Measurements from ENCODE around the gene FN3K.

DNA sequence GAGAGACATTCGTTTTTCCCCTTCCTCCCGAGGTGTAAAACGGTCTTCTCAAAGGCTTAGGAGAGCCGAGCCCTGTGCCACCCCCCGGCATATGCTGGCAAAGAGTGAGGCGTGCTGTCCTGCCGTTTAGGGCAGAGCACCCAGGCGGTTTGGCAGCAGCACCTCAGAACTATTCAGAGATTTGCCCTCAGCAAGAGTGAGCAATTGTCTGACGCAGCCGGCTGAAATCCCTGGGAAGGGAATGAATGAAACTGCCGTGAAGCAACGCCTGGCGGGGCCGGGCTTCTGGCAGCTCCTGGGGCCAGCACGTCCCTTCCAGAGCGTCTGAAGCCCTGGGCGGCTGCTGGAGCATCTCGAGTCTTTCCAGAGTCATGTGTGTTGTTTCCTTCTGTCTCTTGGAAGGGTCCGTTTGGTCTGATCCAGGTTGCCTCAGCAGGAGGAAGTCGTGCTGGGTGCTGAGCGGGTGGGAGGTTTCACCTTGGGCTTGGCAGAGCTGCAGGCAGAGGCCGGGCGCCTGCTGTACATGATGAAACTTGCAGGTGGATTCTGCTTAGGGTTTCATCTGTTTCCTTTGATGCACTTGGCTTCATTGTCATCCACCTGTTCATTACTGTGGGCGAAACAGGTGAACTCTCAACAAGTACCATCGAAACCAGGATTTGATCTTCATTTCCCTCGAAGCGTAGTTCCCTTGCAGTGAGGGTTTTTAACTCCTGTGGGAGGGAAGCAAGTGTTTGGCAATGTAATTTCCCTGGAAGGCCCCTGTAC, 51.9 kb downstream of the FN3K start:
- TF ChIP-seq, protein P1, sequence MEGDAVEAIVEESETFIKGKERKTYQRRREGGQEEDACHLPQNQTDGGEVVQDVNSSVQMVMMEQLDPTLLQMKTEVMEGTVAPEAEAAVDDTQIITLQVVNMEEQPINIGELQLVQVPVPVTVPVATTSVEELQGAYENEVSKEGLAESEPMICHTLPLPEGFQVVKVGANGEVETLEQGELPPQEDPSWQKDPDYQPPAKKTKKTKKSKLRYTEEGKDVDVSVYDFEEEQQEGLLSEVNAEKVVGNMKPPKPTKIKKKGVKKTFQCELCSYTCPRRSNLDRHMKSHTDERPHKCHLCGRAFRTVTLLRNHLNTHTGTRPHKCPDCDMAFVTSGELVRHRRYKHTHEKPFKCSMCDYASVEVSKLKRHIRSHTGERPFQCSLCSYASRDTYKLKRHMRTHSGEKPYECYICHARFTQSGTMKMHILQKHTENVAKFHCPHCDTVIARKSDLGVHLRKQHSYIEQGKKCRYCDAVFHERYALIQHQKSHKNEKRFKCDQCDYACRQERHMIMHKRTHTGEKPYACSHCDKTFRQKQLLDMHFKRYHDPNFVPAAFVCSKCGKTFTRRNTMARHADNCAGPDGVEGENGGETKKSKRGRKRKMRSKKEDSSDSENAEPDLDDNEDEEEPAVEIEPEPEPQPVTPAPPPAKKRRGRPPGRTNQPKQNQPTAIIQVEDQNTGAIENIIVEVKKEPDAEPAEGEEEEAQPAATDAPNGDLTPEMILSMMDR (IDR thresholded peaks at IDR 0.05) = no peak
- no peak for TF ChIP-seq POLR2A (IDR thresholded peaks at IDR 0.05)
